Omental fat pad (tissue), 4 donors: ENCODE data around the gene SUPT5H. TPM values are rescaled to one million over a fixed set of nuclear protein-coding genes. Genes with fewer than 3 reads are reported as not detected.

Experiments used
- ATAC-seq: fragments of 150-250 bp; one replicate; pipeline ENCODE4 v1.9.1; 2016; ENCODE audit warnings: mild to moderate bottlenecking, moderate library complexity; ENCODE audit not compliant: low FRiP score
- DNase-seq: peaks from one replicate; pipeline ENCODE4 v3.0.0-alpha.2; 2019; ENCODE audit warnings: low spot score
- CTCF ChIP-seq, 3 donors: fragments of 450-650 bp; IDR thresholded peaks; one replicate each; pipeline ENCODE4 v1.5.1; 2016 to 2017; ENCODE audit warnings: antibody characterized with exemption in 3 of 3, mild to moderate bottlenecking in 3 of 3, moderate library complexity in 2 of 3
- total RNA-seq, 4 donors: library from RNA; depleted of rRNA; stranded (reverse); fragments of >200 nt; gene quantifications; one replicate each; pipeline ENCODE4 v1.1.0, GENCODE V29; 2016

The SUPT5H gene
- total RNA-seq, 4 donors from 2014 or later, result 62.2 to 102 (median 73.3) TPM

GRCh38 chr19:39499932-39500331 lies 54.5 kb downstream of the SUPT5H start:
- no peak for TF ChIP-seq CTCF (IDR thresholded peaks at IDR 0.05)
- DNase-seq (no peak), ATAC-seq (no peak)

GRCh38 chr19:39500543-39500942 lies 55.2 kb downstream of the SUPT5H start:
- TF ChIP-seq CTCF (IDR thresholded peaks at IDR 0.05), result no peak
- no peak for DNase-seq
- ATAC-seq, result no peak

GRCh38 chr19:39501340-39501739 lies 56.0 kb downstream of the SUPT5H start:
- TF ChIP-seq CTCF (IDR thresholded peaks at IDR 0.05), result no peak
- DNase-seq, result no peak
- no peak for ATAC-seq

- DNase-seq (no peak), ATAC-seq (no peak)
- TF ChIP-seq CTCF (IDR thresholded peaks at IDR 0.05), result peak in 1 of 3 donors; percentile 66
Measured at GRCh38 chr19:39502640-39503417, 57.4 kb downstream of the SUPT5H start.

- no peak for TF ChIP-seq CTCF (IDR thresholded peaks at IDR 0.05)
- no peak for ATAC-seq
- no peak for DNase-seq
Measured at GRCh38 chr19:39506598-39506943, 61.2 kb downstream of the SUPT5H start.

- ATAC-seq (peak; percentile 50), DNase-seq (no peak)
- no peak for TF ChIP-seq CTCF (IDR thresholded peaks at IDR 0.05)
Measured at GRCh38 chr19:39506944-39507714, 61.7 kb downstream of the SUPT5H start.
